Measurements from ENCODE around the gene WDPCP. TPM values are rescaled to one million over a fixed set of nuclear protein-coding genes. Genes with fewer than 3 reads are reported as not detected.
"Not testable (repeated sequence)": the region's sequence is repeated elsewhere in the genome, so short reads cannot be mapped to it uniquely, and the experiment has no call there.

The WDPCP gene
- total and polyA plus RNA-seq, 2 of the 4 experiments (the other 2 are of a cell fraction) = 2.2 to 10.2 TPM

DNA sequence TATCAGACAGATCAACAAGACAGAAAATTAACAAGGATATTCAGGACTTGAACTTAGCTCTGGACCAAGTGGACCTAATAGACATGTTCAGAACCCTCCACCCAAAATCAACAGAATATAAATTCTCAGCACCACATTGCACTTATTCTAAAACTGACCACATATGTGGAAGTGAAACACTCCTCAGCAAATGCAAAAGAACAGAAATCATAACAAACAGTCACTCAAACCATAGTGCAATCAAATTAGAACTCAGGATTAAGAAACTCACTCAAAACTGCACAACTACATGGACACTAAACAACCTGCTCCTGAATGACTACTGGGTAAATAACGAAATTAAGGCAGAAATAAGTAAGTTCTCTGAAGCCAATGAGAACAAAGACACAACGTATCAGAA lies 35.5 kb upstream of the WDPCP start:
- H4K20me1 ChIP-seq (ENCODE audit: insufficient read depth, low read length); H3K27ac ChIP-seq (ENCODE audit: insufficient read depth, low read length); H3K4me1 ChIP-seq (ENCODE audit: control insufficient read depth, insufficient read depth, low read length); H3K4ac ChIP-seq (ENCODE audit: low read depth, low read length); H3K9ac ChIP-seq (ENCODE audit: low read depth, low read length); H3K4me2 ChIP-seq (ENCODE audit: low read depth, low read length); H3K9me3 ChIP-seq (ENCODE audit: control insufficient read depth, insufficient read depth, low read length); POLR2A ChIA-PET (ENCODE audit: unreplicated experiment); DNase-seq; H3K14ac ChIP-seq (replicated peaks; ENCODE audit: low read depth, low read length); in situ Hi-C loops (cut with MboI; ENCODE audit: low sequenced_read_pairs); H2BK120ac ChIP-seq (ENCODE audit: low read depth, low read length); H3K18ac ChIP-seq (ENCODE audit: low read depth, low read length); H3K4me3 ChIP-seq (ENCODE audit: insufficient read depth, low read depth, low read length); intact Hi-C loops (cut with micrococcal nuclease); BruUV-seq (replicated peaks); H3K36me3 ChIP-seq (ENCODE audit: control insufficient read depth, insufficient read depth, low read length); H2BK5ac ChIP-seq (ENCODE audit: low read depth, low read length, poor library complexity, severe bottlenecking); H2AFZ ChIP-seq (replicated peaks; ENCODE audit: low read length, poor library complexity); H3K23ac ChIP-seq (ENCODE audit: low read depth, low read length); ATAC-seq (ENCODE audit: low read depth); H2AK5ac ChIP-seq (ENCODE audit: low read depth, low read length); dilution Hi-C loops (cut with HindIII; ENCODE audit: low sequenced_read_pairs, unreplicated experiment); H2AK9ac ChIP-seq (replicated peaks; ENCODE audit: low read depth, low read length, poor library complexity); H3K9me1 ChIP-seq (ENCODE audit: insufficient read depth, low read length); H4K8ac ChIP-seq (ENCODE audit: low read depth in 2 of 2, low read length in 2 of 2); H3K56ac ChIP-seq (ENCODE audit: extremely low read depth, insufficient read depth, low read length); H3K27me3 ChIP-seq (ENCODE audit: control insufficient read depth, insufficient read depth, low read length); H2BK15ac ChIP-seq (ENCODE audit: low read depth, low read length); H4K91ac ChIP-seq (ENCODE audit: insufficient read depth, low read depth, low read length); H4K5ac ChIP-seq (ENCODE audit: low read depth, low read length); H3K79me1 ChIP-seq (ENCODE audit: low read depth in 1 of 2, low read length in 2 of 2); H2BK20ac ChIP-seq (ENCODE audit: low read depth, low read length): not testable (repeated sequence)
- WGBS, 2 experiments (ENCODE audit: extremely low coverage in 2 of 2, insufficient read length in 1 of 2) = no CpG with 5 or more reads among the region's 2 CpGs
- CTCF ChIA-PET = interaction anchor here (1.0 kb wide), 1 partner anchor 315 kb away, joined by 4 read pairs; no protein-coding TSS in a partner anchor

Measured in IMR-90 (cell line).